Dedifferentiated amniotic fluid mesenchymal stem cell (primary cell): ENCODE results near the gene RGS7BP.
"Not testable (repeated sequence)": the region's sequence is repeated elsewhere in the genome, so short reads cannot be mapped to it uniquely, and the experiment has no call there.

ENCODE experiments used
- DNase-seq: peaks from one replicate; pipeline ENCODE4 v3.0.0-alpha.2; 2016; ENCODE audit errors: extremely low spot score

Gene RGS7BP

GRCh38 chr5:64558641-64559040 lies 52.8 kb downstream of the RGS7BP start:
- DNase-seq = not testable (repeated sequence)

GRCh38 chr5:64566310-64566916 lies 60.6 kb downstream of the RGS7BP start:
- no peak for DNase-seq

- no peak for DNase-seq
These were observed 64.0 kb downstream of the RGS7BP start for GRCh38 chr5:64569858-64570257.

- no peak for DNase-seq
These were observed 64.7 kb downstream of the RGS7BP start for GRCh38 chr5:64570395-64570996.

GRCh38 chr5:64575561-64575960 lies 69.7 kb downstream of the RGS7BP start:
- DNase-seq = no peak

GRCh38 chr5:64576250-64576649 lies 70.4 kb downstream of the RGS7BP start:
- DNase-seq = no peak

GRCh38 chr5:64585646-64586045 lies 79.8 kb downstream of the RGS7BP start:
- DNase-seq = no peak

GRCh38 chr5:64587370-64587769 lies 81.6 kb downstream of the RGS7BP start:
- no peak for DNase-seq

GRCh38 chr5:64592730-64593341 lies 87.0 kb downstream of the RGS7BP start:
- no peak for DNase-seq

- no peak for DNase-seq
These were observed 88.2 kb downstream of the RGS7BP start for GRCh38 chr5:64594025-64594424.

GRCh38 chr5:64594601-64595000 lies 88.8 kb downstream of the RGS7BP start:
- DNase-seq = no peak

GRCh38 chr5:64595031-64595855 lies 89.4 kb downstream of the RGS7BP start:
- no peak for DNase-seq

- DNase-seq = no peak
These were observed 93.4 kb downstream of the RGS7BP start for GRCh38 chr5:64599226-64599625.

GRCh38 chr5:64603676-64604075 lies 97.9 kb downstream of the RGS7BP start:
- no peak for DNase-seq

- DNase-seq = no peak
These were observed 101.1 kb downstream of the RGS7BP start for GRCh38 chr5:64606926-64607325.

- DNase-seq = peak; percentile 76
These were observed 106.6 kb downstream of the RGS7BP start for GRCh38 chr5:64612344-64612961.

GRCh38 chr5:64615895-64616294 lies 110.1 kb downstream of the RGS7BP start:
- no peak for DNase-seq

GRCh38 chr5:64619609-64620008 lies 113.8 kb downstream of the RGS7BP start:
- DNase-seq = no peak

GRCh38 chr5:64622991-64623390 lies 117.2 kb downstream of the RGS7BP start:
- no peak for DNase-seq

GRCh38 chr5:64625678-64626077 lies 119.9 kb downstream of the RGS7BP start:
- DNase-seq = peak; percentile 36

- DNase-seq = no peak
These were observed 123.1 kb downstream of the RGS7BP start for GRCh38 chr5:64628901-64629300.

- no peak for DNase-seq
These were observed 124.0 kb downstream of the RGS7BP start for GRCh38 chr5:64629841-64630240.
